NB4 (cell line): ENCODE measurements around the gene SERGEF.
A peak's percentile ranks its signal among the peaks of the same experiment; 100 is the strongest.

Experiments used
- DNase-seq: peaks from one replicate; pipeline ENCODE4 v3.0.0; 2010; ENCODE audit warnings: low read depth
- H3K4me3 ChIP-seq: one replicate; pipeline ENCODE4 v1.5.1; 2011; ENCODE audit warnings: mild to moderate bottlenecking, low read depth, low read length, moderate library complexity
- CTCF ChIP-seq: IDR thresholded peaks from one replicate; pipeline ENCODE4 v1.5.1; 2012; ENCODE audit warnings: low read depth, low read length
- MAX ChIP-seq: IDR thresholded peaks from 2 replicates; pipeline ENCODE4 v1.6.1; 2011; ENCODE audit warnings: low read depth, low read length
- MYC ChIP-seq: IDR thresholded peaks from 2 replicates; pipeline ENCODE4 v1.6.1; 2011; ENCODE audit warnings: low read depth, low read length
- POLR2A ChIP-seq: IDR thresholded peaks from 2 replicates; pipeline ENCODE4 v1.6.1; 2011; ENCODE audit warnings: mild to moderate bottlenecking; ENCODE audit not compliant: insufficient read length; ENCODE audit errors: extremely low read depth

The SERGEF gene

GRCh38 chr11:18016789-18017188, 3.9 kb upstream of the SERGEF start:
- H3K4me3 ChIP-seq: no peak overlapping the region
- TF ChIP-seq MAX (no peak), CTCF (no peak), MYC (no peak), POLR2A (no peak)
- no peak for DNase-seq

- H3K4me3 ChIP-seq: no peak overlapping the region
- no peak for DNase-seq
- TF ChIP-seq MAX (no peak), CTCF (no peak), MYC (no peak)
These were observed 2.0 kb upstream of the SERGEF start for GRCh38 chr11:18014876-18015275.

- peak overlapping the region; percentile 75 for H3K4me3 ChIP-seq
- peak; percentile 20 for DNase-seq
- TF ChIP-seq POLR2A: no peak
- TF ChIP-seq MAX: no peak
- no peak for TF ChIP-seq CTCF
- no peak for TF ChIP-seq MYC
These were observed 1.1 kb upstream of the SERGEF start for GRCh38 chr11:18013790-18014507.

- H3K4me3 ChIP-seq: peak overlapping the region; percentile 75
- peak; percentile 55 for DNase-seq
These were observed 533 bp downstream of the SERGEF start for GRCh38 chr11:18012122-18012905.

GRCh38 chr11:18011633-18012032, 1.2 kb downstream of the SERGEF start:
- H3K4me3 ChIP-seq: peak overlapping the region; percentile 75
- TF ChIP-seq MYC: no peak
- no peak for TF ChIP-seq CTCF
- TF ChIP-seq MAX: no peak
- TF ChIP-seq POLR2A: no peak
- DNase-seq: no peak

More at GRCh38 chr11:18012122-18012905, 533 bp downstream of the SERGEF start:
- TF ChIP-seq MAX (no peak), MYC (no peak), POLR2A (no peak)

- no peak for DNase-seq
- H3K4me3 ChIP-seq: no peak overlapping the region
- TF ChIP-seq CTCF: no peak
- no peak for TF ChIP-seq POLR2A
- no peak for TF ChIP-seq MYC
- TF ChIP-seq MAX: no peak
These were observed 1.8 kb downstream of the SERGEF start for GRCh38 chr11:18010977-18011586.
